Endothelial cell of umbilical vein (primary cell): ENCODE measurements around the gene ZBTB17. TPM values are rescaled to one million over a fixed set of nuclear protein-coding genes. Genes with fewer than 3 reads are reported as not detected.
"Not testable (repeated sequence)": the region's sequence is repeated elsewhere in the genome, so short reads cannot be mapped to it uniquely, and the experiment has no call there.

ENCODE experiments used
- BruUV-seq: library from RNA; stranded (reverse); fragments of 400-500 nt; replicated peaks from 2 replicates; lab custom pipeline; 2021; lab: Mats Ljungman, UMichigan
- CTCF ChIA-PET: fragments of 300-600, 350-600 bp; sonication (Branson Sonifier 250); formaldehyde crosslinking; loops from one replicate; lab custom pipeline; 2021; ENCODE audit warnings: antibody characterized with exemption, inconsistent platforms; lab: Charles Lee
- POLR2A ChIA-PET: fragments of 300-600, 350-600 bp; sonication (Branson Sonifier 250); formaldehyde crosslinking; loops from one replicate; lab custom pipeline; 2021; ENCODE audit warnings: antibody characterized with exemption, inconsistent platforms; lab: Charles Lee
- DNase-seq: peaks from one replicate; pipeline ENCODE4 v3.0.0-alpha.2; 2011; ENCODE audit warnings: low read depth, low spot score
- FAIRE-seq: peaks from 2 replicates; lab custom pipeline; 2011; peaks lifted over from hg19 to GRCh38; lab: Jason Lieb, UNC
- H2AFZ ChIP-seq: 2 replicates; pipeline ENCODE4 v1.6.0; 2012; ENCODE audit warnings: low read depth, low read length, control low read depth, inconsistent platforms
- H3K27ac ChIP-seq: 2 replicates; pipeline ENCODE4 v1.5.1; 2011; ENCODE audit warnings: low read depth, mild to moderate bottlenecking, control low read depth, low read length, moderate library complexity; ENCODE audit not compliant: insufficient read depth
- H3K27me3 ChIP-seq, 2 experiments: 2 replicates each; pipeline versions ENCODE4 v1.6.0 to v1.6.1; 2011; ENCODE audit warnings: low read length in 2 of 2, mixed read lengths in 1 of 2; ENCODE audit not compliant: control insufficient read depth in 2 of 2, insufficient read depth in 2 of 2
- H3K36me3 ChIP-seq, 2 experiments: 2 replicates in 1 of 2; 3 replicates in 1 of 2; pipeline ENCODE4 v1.5.1; 2011; ENCODE audit warnings: low read length in 2 of 2, mild to moderate bottlenecking in 1 of 2, moderate library complexity in 1 of 2; ENCODE audit not compliant: control insufficient read depth in 2 of 2, insufficient read depth in 2 of 2; ENCODE audit errors: extremely low read depth in 1 of 2
- H3K4me1 ChIP-seq: 3 replicates; pipeline ENCODE4 v1.5.1; 2011; ENCODE audit warnings: mild to moderate bottlenecking, low read length; ENCODE audit not compliant: control insufficient read depth, insufficient read depth; ENCODE audit errors: extremely low read depth
- H3K4me2 ChIP-seq: 2 replicates; pipeline ENCODE4 v1.6.1; 2011; ENCODE audit warnings: low read length, control low read depth, mixed read lengths; ENCODE audit not compliant: insufficient read depth
- H3K4me3 ChIP-seq, 3 experiments: fragments of 200-600 bp in 1 of 3; sonication (generic), shearing (Covaris generic) in 1 of 3; replicated peaks in 1 of 3; 2 replicates each; pipeline ENCODE4 v1.5.1; 2011 to 2016; ENCODE audit warnings: control low read depth in 3 of 3, low read length in 3 of 3, mild to moderate bottlenecking in 2 of 3, inconsistent platforms in 1 of 3, low read depth in 1 of 3, moderate library complexity in 1 of 3; ENCODE audit not compliant: insufficient read depth in 1 of 3
- H3K79me2 ChIP-seq: 2 replicates; pipeline ENCODE4 v1.6.0; 2012; ENCODE audit warnings: low read length, inconsistent platforms; ENCODE audit not compliant: control insufficient read depth, insufficient read depth
- H3K9ac ChIP-seq: replicated peaks from 2 replicates; pipeline ENCODE3; 2011; ENCODE audit warnings: low read length, control low read depth; ENCODE audit not compliant: insufficient read depth; ENCODE audit errors: extremely low read depth
- H3K9me1 ChIP-seq: replicated peaks from 3 replicates; pipeline ENCODE4 v1.6.0; 2011; ENCODE audit warnings: mild to moderate bottlenecking, low read length; ENCODE audit not compliant: control insufficient read depth, insufficient read depth; ENCODE audit errors: extremely low read depth
- H3K9me3 ChIP-seq: replicated peaks from 2 replicates; pipeline ENCODE4 v1.5.1; 2012; ENCODE audit warnings: low read length, inconsistent platforms; ENCODE audit not compliant: control insufficient read depth, insufficient read depth
- H4K20me1 ChIP-seq: replicated peaks from 2 replicates; pipeline ENCODE3; 2011; ENCODE audit warnings: mild to moderate bottlenecking, low read length; ENCODE audit not compliant: control insufficient read depth, insufficient read depth; ENCODE audit errors: extremely low read depth
- FOS ChIP-seq: IDR thresholded peaks from 2 replicates; pipeline ENCODE4 v1.6.1; 2011; ENCODE audit warnings: mild to moderate bottlenecking, low read length, moderate library complexity, borderline replicate concordance; ENCODE audit not compliant: insufficient read depth
- dilution Hi-C: fragments of 300-500 bp; cut with MboI; formaldehyde crosslinking; loops from one replicate; pipeline ENCODE4 v1.15.0; 2019; ENCODE audit warnings: low sequenced_read_pairs; ENCODE audit not compliant: extremely low pct_ligation_motif_present
- intact Hi-C: fragments of 100-400 bp; cut with micrococcal nuclease; formaldehyde crosslinking; loops from one replicate; pipeline ENCODE4 v1.10.0; 2022
- polyA plus RNA-seq, 4 experiments: library from polyadenylated mRNA; depleted of rRNA in 3 of 4; stranded (reverse) in 3 of 4; unstranded in 1 of 4; fragments of >200 nt; gene quantifications; 2 replicates each; pipeline versions ENCODE4 v1.2.1 to v1.2.3, GENCODE V29; 2011 to 2012; ENCODE audit warnings: missing spikeins in 1 of 4
- total RNA-seq: library from RNA; stranded (reverse); gene quantifications from 2 replicates; pipeline ENCODE4 v1.2.3, GENCODE V29; 2021

The ZBTB17 gene
- total and polyA plus RNA-seq, 2 donors (not counting 3 experiments of a cell fraction or from before 2014, with no cell fraction given) = 43.9 to 72.7 TPM

- peaks cover 5% of the 10 kb centered on the region for H3K4me1 ChIP-seq
- peaks cover 3% of the 10 kb centered on the region for H4K20me1 ChIP-seq
- intact Hi-C loops = no loop called here
- H3K36me3 ChIP-seq = no peaks in the 10 kb centered on the region
- FAIRE-seq (no peak), DNase-seq (no peak)
- no peaks in the 10 kb centered on the region for H3K27me3 ChIP-seq
- H2AFZ ChIP-seq = no peak overlapping the region
- no peak overlapping the region for H3K4me3 ChIP-seq
- H3K9me3 ChIP-seq = no peaks in the 10 kb centered on the region
- no peak overlapping the region for H3K4me2 ChIP-seq
- TF ChIP-seq FOS = no peak
- no peaks in the 10 kb centered on the region for H3K9me1 ChIP-seq
- POLR2A ChIA-PET = no interaction called here
- peaks cover 98% of the 10 kb centered on the region for H3K79me2 ChIP-seq
- no peak overlapping the region for H3K9ac ChIP-seq
- H3K27ac ChIP-seq = no peak overlapping the region
- dilution Hi-C loops = no loop called here
- no TSS peak for BruUV-seq
- CTCF ChIA-PET = no interaction called here
These were observed 76.6 kb downstream of the ZBTB17 start for GRCh38 chr1:15899266-15899665.

GRCh38 chr1:15896841-15897610 is 78.9 kb downstream of the ZBTB17 start:
- FAIRE-seq, H3K4me1 ChIP-seq, intact Hi-C loops, H3K27ac ChIP-seq, H2AFZ ChIP-seq, H3K9ac ChIP-seq, BruUV-seq, H3K27me3 ChIP-seq, H3K4me2 ChIP-seq, DNase-seq, H3K9me3 ChIP-seq, H3K4me3 ChIP-seq, H3K9me1 ChIP-seq, dilution Hi-C loops, H4K20me1 ChIP-seq, H3K36me3 ChIP-seq: not testable (repeated sequence)
- ChIA-PET POLR2A (interaction anchor here (0.7 kb wide), 1 partner anchor 91 kb away, joined by 3 read pairs; no protein-coding TSS in a partner anchor), CTCF (interaction anchor here (0.6 to 1.6 kb wide), 5 partner anchors 8 to 102 kb away, joined by 3 to 4 read pairs (median 3); no protein-coding TSS in a partner anchor)
- H3K79me2 ChIP-seq = peaks cover 98% of the 10 kb centered on the region
